Measurements from ENCODE around the gene EIF2B2.

DNA sequence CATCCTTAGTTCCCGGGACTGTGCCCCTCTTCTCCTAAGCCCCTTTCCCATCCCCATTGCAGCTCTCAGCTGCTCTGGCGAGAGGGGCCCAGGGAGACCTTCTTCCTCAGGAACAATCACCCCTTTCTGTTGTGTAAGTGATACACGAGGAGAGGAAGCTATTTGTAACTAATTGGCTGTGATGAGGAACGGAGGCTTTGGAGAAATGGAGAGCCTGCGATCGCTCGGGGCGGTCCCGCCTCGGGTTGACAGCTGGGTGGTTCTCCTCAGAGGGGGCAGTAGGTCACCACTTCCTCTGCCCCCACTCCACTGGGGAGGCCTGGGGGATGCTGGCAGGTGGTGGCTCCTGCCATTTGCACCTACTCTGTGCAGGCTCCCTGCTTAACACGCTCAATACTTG lies 40.7 kb upstream of the EIF2B2 start:
- TF ChIP-seq BHLHE40 (IDR thresholded peaks at IDR 0.05; ENCODE audit: low read length) (no peak), ARID2 (IDR thresholded peaks at IDR 0.05) (no peak), KLF13 (tag; IDR thresholded peaks at IDR 0.05; ENCODE audit: borderline replicate concordance, low read depth) (no peak), ZC3H11A (IDR thresholded peaks at IDR 0.05; ENCODE audit: low read depth, low read length) (no peak), POLR2A (conservative IDR thresholded peaks at IDR 0.05) (no peak), ZNF717 (CRISPR knock-in tag; IDR thresholded peaks at IDR 0.05) (no peak), EP300 (IDR thresholded peaks at IDR 0.05; ENCODE audit: low read length) (no peak)
- TF ChIP-seq, protein P1, sequence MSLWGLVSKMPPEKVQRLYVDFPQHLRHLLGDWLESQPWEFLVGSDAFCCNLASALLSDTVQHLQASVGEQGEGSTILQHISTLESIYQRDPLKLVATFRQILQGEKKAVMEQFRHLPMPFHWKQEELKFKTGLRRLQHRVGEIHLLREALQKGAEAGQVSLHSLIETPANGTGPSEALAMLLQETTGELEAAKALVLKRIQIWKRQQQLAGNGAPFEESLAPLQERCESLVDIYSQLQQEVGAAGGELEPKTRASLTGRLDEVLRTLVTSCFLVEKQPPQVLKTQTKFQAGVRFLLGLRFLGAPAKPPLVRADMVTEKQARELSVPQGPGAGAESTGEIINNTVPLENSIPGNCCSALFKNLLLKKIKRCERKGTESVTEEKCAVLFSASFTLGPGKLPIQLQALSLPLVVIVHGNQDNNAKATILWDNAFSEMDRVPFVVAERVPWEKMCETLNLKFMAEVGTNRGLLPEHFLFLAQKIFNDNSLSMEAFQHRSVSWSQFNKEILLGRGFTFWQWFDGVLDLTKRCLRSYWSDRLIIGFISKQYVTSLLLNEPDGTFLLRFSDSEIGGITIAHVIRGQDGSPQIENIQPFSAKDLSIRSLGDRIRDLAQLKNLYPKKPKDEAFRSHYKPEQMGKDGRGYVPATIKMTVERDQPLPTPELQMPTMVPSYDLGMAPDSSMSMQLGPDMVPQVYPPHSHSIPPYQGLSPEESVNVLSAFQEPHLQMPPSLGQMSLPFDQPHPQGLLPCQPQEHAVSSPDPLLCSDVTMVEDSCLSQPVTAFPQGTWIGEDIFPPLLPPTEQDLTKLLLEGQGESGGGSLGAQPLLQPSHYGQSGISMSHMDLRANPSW (CRISPR knock-in tag; IDR thresholded peaks at IDR 0.05): no peak
- TF ChIP-seq, protein P2, sequence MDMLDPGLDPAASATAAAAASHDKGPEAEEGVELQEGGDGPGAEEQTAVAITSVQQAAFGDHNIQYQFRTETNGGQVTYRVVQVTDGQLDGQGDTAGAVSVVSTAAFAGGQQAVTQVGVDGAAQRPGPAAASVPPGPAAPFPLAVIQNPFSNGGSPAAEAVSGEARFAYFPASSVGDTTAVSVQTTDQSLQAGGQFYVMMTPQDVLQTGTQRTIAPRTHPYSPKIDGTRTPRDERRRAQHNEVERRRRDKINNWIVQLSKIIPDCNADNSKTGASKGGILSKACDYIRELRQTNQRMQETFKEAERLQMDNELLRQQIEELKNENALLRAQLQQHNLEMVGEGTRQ (CRISPR knock-in tag; IDR thresholded peaks at IDR 0.05): no peak
- TF ChIP-seq, protein P3, sequence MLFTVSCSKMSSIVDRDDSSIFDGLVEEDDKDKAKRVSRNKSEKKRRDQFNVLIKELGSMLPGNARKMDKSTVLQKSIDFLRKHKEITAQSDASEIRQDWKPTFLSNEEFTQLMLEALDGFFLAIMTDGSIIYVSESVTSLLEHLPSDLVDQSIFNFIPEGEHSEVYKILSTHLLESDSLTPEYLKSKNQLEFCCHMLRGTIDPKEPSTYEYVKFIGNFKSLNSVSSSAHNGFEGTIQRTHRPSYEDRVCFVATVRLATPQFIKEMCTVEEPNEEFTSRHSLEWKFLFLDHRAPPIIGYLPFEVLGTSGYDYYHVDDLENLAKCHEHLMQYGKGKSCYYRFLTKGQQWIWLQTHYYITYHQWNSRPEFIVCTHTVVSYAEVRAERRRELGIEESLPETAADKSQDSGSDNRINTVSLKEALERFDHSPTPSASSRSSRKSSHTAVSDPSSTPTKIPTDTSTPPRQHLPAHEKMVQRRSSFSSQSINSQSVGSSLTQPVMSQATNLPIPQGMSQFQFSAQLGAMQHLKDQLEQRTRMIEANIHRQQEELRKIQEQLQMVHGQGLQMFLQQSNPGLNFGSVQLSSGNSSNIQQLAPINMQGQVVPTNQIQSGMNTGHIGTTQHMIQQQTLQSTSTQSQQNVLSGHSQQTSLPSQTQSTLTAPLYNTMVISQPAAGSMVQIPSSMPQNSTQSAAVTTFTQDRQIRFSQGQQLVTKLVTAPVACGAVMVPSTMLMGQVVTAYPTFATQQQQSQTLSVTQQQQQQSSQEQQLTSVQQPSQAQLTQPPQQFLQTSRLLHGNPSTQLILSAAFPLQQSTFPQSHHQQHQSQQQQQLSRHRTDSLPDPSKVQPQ (CRISPR knock-in tag; IDR thresholded peaks at IDR 0.05; ENCODE audit: borderline replicate concordance): no peak
- TF ChIP-seq, protein P4, sequence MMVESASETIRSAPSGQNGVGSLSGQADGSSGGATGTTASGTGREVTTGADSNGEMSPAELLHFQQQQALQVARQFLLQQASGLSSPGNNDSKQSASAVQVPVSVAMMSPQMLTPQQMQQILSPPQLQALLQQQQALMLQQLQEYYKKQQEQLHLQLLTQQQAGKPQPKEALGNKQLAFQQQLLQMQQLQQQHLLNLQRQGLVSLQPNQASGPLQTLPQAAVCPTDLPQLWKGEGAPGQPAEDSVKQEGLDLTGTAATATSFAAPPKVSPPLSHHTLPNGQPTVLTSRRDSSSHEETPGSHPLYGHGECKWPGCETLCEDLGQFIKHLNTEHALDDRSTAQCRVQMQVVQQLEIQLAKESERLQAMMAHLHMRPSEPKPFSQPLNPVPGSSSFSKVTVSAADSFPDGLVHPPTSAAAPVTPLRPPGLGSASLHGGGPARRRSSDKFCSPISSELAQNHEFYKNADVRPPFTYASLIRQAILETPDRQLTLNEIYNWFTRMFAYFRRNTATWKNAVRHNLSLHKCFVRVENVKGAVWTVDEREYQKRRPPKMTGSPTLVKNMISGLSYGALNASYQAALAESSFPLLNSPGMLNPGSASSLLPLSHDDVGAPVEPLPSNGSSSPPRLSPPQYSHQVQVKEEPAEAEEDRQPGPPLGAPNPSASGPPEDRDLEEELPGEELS (CRISPR knock-in tag; IDR thresholded peaks at IDR 0.05; ENCODE audit: borderline replicate concordance): no peak
